GM19025 (cell line): Measurements from ENCODE around the gene ANKRD13D.

Source experiments
- ATAC-seq: cut with Tn5 transposase; IDR thresholded peaks from one replicate; pipeline ENCODE4 v1.9.1; 2021; ENCODE audit warnings: mild to moderate bottlenecking, low read depth, moderate library complexity; ENCODE audit not compliant: unreplicated experiment

ANKRD13D gene

DNA sequence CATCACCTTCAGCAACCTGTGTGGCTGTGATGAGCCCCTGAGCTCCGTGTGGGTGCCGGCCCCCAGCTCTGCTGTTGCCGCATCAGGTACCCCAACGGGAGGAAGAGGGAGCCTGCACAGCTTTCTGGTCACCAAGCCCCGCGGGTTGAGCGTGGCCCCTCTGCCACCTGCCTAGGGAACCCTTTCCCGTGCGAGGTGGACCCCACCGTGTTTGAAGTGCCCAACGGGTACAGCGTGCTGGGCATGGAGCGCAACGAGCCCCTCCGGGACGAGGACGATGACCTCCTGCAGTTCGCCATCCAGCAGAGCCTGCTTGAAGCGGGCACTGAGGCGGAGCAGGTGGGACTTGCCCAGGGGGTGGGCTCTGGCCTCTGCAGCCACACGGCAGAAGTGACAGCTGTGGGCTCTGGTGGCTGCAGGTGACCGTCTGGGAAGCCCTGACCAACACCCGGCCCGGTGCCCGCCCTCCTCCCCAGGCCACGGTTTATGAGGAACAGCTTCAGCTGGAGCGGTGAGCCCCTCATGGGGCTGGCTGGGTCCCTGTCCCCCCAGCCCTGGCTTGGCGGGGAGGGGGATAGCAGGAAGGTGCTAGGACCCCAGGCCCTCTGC lies 12.3 kb downstream of the ANKRD13D start:
- no peak for ATAC-seq

DNA sequence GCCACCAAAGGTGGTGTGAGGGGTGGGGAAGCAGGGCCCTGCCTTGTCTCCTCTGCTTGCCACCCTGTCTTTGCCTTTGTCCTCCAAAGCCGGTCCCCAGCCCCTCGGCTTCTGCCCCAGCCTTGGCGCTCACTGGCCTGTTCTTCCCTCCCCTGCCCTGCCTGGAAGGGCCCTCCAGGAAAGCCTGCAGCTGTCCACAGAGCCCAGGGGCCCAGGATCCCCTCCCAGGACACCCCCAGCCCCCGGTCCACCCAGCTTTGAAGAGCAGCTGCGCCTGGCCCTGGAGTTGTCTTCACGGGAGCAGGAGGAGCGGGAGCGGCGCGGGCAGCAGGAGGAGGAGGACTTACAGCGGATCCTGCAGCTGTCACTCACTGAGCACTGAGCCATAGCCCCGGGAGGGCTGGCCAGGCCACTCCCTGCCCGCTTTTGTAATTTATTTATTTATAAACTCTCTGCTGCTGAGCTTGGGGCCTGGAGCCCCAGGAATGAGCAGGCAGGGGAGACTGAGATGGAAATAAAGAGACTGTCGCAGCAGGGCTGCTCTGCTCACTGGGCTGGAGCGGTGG lies 12.9 kb downstream of the ANKRD13D start:
- ATAC-seq = no peak

DNA sequence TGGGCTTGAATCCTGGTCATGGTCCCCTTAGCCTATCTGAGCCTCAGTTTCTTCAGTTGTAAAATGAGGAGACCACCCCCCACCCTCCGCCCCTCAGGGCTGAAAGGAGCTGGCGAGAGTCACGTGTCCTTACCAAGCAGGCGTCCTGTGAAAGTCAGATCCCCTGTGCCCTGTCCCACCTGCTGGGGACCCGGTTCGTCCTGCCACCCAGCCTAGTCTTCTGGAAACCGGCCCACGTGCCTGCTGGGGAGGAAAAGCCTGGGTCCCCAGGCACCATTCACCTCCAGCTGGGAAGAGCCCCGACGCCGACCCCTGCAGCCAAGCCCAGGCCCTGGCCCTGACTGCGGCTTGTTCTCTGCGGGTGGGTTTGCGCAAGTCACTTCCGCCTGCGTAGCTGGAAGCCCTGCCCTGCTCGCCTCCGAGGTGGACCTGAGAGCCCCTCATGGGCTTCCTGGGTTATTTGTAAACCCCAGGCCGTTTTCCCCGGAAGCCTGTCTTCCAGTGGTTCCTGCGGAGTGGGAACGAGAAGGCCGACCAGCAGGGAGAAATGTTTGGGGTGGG lies 13.5 kb downstream of the ANKRD13D start:
- ATAC-seq = no peak

DNA sequence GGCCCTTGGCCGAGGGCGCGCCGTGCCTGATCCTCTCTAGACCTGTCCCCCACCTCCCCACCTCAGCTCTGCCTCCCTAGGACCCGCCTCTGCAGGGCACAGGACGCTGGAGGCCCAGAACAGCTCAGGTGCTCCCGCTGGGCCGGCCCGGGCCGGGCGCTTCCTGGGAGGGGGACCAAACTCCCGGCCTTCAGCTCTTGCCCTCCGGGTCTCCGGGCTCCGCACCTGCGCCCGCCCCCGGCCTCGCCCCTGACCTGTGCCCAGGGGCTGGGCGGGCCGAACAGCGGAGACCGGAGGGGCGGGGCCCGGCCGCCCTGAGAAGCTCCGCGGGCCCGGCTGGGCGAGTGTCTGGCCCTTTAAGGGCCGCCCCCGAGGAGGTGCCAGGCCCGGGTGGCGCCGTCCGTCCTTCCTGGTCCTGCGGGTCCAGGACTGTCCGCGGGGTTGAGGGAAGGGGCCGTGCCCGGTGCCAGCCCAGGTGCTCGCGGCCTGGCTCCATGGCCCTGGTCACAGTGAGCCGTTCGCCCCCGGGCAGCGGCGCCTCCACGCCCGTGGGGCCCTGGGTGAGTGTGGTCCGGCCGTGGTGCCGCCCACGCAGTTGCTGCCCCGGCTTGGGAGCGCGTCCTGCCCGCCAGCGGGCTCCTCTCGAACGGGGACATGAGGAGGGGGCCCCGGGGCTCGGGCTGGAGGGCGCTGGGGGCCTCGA lies 14.2 kb downstream of the ANKRD13D start, which contains the start of gene SSH3:
Gene SSH3, plus strand, starts transcription at position 399 of the 703 bp plus-strand sequence. Its CDS starts 96 bp downstream, at position 495.
- no peak for ATAC-seq

DNA sequence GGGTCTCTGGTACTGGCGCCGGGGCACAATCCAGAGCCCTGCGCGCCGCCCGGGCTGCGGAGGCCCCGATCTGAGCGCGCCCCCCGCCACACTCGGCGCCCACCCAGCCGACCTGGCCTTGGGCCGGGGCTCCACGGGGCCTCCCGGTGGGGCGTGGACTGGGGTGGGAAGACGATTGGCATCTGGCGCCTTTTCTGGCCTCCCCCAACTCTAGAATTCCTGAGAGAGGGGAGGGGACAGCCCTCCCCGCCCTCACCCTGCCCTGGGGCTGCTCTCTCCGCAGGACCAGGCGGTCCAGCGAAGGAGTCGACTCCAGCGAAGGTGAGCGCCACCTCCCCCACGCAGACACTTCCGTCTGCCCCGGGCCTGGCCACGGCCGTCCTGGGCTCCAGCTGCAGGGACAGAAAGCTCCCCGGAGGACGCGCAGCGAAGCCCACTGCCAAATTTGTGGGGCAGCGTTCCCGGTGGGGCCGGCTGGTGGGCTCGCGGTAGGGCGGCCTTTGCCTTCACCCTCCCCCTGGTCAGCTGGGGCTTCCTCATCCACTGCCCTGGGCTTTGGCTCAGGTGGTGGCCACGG lies 14.8 kb downstream of the ANKRD13D start:
- ATAC-seq = no peak

DNA sequence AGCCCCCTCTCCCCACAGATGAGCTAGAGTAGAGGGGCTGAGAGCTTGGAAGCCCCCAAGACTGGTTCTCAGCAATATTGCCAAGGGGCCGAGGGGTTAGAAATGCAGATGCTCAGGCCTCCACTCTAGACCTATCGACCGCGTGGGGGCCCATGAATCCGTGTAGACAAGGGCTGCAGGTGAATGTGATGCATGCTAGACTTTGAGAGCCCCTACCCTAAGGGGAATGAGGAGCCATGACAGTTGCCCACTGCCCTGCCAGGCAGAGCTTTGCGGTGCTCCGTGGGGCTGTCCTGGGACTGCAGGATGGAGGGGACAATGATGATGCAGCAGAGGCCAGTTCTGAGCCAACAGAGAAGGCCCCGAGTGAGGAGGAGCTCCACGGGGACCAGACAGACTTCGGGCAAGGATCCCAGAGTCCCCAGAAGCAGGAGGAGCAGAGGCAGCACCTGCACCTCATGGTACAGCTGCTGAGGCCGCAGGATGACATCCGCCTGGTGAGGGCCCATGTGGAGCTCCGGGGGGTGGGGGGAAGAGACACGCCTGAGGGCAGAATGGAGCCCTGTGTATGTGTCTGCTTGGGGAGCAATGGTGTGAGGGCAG lies 15.5 kb downstream of the ANKRD13D start:
- ATAC-seq = no peak

DNA sequence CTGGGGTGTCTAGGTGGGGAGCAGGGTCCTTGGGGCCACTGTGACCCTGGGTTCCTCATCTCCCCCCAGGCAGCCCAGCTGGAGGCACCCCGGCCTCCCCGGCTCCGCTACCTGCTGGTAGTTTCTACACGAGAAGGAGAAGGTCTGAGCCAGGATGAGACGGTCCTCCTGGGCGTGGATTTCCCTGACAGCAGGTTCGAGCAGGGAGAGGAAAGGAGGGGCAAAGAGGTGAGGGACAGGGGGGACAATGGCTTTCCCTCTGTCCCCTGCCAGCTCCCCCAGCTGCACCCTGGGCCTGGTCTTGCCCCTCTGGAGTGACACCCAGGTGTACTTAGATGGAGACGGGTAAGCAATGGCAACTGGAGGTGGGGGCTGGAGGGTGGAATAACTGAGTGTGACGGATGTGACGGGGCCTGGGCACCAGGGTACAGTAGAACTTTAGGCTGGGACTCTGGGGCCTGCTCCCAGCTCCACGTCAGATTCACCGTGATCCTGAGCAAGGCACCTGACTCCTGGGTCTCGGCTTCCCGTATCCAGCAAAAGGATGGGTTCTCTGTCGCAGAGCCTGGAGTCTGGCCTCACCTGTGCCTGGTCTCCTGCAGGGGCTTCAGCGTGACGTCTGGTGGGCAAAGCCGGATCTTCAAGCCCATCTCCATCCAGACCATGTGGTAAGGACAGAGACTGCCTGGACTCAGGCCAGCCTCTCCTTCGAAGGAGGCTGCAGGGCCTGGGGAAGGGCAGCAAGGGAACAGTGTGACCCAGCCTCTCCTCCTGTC lies 17.9 kb downstream of the ANKRD13D start:
- ATAC-seq = no peak

DNA sequence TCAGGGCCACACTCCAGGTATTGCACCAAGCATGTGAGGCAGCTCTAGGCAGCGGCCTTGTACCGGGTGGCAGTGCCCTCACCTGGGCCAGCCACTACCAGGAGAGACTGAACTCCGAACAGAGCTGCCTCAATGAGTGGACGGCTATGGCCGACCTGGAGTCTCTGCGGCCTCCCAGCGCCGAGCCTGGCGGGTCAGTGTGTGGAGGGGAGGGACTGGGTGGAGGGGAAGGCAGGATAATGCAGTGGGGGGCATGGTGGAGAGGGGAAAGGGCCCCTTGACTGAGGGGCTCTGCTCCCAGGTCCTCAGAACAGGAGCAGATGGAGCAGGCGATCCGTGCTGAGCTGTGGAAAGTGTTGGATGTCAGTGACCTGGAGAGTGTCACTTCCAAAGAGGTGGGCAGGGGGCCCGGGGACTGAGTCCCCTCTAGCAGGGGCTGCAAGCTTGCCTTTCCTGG lies 18.5 kb downstream of the ANKRD13D start:
- no peak for ATAC-seq

DNA sequence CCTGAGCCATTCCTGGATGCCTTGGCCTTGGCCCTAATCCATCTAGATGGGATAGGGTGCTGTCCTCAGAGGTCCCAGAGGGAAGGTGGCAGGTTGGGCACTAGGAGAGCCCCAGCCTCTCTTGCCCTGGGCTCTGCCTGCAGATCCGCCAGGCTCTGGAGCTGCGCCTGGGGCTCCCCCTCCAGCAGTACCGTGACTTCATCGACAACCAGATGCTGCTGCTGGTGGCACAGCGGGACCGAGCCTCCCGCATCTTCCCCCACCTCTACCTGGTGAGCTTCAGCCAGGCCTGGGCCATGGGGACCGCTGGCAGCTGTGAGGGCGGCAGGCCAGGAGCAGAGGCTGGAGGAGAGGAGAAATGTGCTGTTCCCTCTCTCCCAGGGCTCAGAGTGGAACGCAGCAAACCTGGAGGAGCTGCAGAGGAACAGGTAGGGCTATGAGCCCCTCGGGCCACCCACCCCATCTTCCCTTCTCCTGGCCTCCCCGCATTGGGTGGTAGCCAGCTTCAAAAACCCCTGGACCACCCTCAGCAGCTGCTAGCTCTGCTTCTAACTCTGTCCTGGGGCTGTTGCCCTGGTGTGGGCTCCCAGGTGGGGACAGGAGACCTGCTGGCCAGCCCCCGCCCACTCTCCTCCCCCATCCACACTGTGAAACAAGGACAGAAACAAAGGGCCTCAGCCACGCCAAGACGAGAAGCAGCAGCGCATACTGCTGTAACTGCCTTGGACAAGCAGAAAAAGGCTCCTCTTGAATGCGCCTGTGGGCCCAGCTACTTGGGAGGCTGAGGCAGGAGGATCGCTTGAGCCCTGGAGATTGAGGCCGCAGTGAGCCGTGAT lies 19.1 kb downstream of the ANKRD13D start:
- no peak for ATAC-seq

DNA sequence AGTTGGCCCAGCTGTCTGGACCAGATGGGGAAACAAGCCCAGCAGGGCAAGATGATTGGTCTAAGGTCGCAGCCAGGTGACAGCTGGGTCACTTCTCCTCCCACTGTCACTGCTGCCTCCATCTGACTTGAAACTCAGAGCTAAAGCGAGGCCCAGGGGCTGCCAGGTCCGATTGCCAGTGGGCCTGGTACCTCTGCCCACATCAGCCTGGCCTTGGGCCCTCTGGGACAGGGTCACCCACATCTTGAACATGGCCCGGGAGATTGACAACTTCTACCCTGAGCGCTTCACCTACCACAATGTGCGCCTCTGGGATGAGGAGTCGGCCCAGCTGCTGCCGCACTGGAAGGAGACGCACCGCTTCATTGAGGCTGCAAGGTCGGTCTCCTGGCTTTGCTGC lies 20.1 kb downstream of the ANKRD13D start:
- ATAC-seq = no peak

DNA sequence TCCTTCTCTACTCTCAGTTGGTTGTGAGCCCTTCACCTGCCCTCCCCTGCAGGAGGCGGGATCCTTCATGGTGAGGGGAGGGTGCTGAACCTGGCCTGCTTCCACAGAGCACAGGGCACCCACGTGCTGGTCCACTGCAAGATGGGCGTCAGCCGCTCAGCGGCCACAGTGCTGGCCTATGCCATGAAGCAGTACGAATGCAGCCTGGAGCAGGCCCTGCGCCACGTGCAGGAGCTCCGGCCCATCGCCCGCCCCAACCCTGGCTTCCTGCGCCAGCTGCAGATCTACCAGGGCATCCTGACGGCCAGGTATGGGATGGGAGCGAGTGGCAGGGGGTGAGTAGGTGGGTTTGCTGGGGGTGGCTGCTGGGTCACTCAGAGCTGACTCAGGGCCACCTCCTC lies 20.6 kb downstream of the ANKRD13D start:
- no peak for ATAC-seq

DNA sequence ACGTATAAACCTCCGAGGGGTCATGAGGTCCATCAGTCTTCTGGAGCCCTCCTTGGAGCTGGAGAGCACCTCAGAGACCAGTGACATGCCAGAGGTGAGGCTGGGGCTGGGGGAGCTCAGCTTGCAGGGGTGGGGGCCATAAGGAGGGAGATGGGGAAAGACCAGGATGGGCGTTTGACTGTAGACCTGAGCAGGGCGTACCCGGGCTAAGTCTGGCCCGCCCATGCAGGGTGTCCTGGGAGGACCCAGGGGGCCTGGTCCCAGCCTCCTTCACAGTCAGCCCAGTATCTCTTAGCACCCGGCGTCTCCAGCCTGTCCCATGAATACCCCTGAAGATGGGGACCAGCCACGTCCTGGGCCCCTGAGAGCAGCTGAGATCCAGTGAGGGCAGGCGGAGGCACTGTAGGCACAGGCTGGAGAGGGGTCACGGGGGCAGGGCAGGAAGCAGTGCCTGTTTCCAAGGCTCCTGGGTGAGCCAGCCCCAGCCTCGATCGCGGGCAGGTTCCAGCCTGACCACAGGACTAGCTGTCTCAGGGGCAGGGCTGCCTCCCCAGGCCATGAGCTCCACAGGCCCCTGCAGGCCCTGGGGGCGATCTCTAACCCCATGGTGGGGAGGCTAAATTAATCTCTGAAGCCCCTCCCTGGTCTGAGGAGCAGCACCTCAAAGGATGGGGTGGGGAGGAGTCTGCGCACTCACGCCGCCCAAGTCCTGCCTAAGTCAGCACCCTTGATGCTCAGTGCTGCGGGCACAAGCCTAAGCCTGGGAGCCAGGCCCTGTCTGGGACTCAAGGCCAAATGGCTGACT lies 21.3 kb downstream of the ANKRD13D start:
- ATAC-seq = no peak

DNA sequence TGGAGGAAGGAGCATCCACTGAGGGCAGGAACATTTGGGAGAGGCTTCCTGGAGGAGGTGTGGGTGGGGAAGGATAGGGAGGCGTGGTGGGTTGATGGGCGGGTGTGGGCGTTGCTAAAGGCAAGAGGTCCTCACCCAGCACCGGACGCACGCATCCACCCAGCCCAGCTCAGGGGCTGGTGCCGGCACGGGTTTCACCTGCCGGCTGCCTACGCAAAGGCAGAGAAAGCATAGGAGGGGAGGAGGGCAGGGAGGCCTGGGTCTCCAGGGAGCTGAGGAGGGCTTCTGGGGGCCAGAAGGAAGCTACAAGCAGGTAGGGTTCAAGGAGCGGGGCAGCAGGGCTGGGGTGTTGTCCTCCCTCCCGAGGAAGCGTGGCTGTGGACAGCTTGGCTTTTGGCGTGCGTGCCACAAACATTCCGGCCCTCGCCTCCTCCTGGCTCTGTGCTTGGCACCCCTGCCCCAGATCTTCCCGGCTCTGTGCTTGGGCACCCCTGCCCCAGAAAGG lies 22.0 kb downstream of the ANKRD13D start:
- ATAC-seq = no peak

DNA sequence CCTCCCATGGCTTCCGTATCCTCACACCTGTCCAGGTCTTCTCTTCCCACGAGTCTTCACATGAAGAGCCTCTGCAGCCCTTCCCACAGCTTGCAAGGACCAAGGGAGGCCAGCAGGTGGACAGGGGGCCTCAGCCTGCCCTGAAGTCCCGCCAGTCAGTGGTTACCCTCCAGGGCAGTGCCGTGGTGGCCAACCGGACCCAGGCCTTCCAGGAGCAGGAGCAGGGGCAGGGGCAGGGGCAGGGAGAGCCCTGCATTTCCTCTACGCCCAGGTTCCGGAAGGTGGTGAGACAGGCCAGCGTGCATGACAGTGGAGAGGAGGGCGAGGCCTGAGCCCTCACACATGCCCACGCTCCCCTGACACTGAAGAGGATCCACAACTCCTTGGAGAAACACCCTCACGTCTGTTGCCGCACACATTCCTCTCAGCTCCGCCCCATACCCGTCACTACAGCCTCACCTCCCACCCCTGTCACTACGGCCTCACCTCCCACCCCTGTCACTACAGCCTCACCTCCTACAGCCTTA lies 22.5 kb downstream of the ANKRD13D start:
- ATAC-seq = no peak

DNA sequence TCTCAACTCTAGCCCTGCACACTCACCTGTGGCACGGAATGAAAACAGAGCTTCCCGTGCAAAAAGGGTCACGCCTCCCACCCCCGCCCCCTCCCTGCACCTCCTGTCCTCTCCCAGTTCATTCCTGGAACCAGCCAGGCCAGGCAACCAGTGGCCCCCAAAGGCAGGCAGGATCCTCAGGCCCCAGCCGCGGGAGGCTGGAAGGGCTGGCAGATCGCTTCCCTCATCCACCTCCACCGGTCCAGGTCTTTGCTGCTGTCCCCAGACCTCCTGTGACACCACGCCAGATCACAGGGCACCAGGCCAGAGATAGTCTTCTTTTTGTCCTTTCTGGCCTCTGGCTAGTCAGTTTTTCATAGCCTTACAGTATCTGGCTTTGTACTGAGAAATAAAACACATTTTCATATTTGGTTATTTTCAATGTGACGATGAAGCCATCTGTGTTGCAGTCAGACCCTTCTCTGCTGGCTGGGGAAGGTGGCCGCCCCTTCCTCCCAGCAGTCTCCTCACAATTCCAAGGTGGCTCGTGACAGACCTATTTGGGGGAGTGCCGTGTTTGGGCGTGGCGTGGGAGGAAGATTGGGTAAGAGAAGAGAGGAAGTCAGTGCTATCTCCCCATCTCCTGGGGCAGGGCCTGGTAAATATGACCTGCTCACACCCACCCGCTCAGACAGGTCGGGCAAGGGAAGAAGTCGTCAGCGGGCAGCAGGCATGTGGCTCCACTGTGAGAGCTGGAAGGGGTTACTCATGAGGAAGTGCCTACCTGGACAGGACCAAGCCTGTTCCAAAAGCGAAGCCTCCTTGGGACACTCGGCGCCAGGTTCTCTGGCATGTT lies 23.3 kb downstream of the ANKRD13D start:
- no peak for ATAC-seq

DNA sequence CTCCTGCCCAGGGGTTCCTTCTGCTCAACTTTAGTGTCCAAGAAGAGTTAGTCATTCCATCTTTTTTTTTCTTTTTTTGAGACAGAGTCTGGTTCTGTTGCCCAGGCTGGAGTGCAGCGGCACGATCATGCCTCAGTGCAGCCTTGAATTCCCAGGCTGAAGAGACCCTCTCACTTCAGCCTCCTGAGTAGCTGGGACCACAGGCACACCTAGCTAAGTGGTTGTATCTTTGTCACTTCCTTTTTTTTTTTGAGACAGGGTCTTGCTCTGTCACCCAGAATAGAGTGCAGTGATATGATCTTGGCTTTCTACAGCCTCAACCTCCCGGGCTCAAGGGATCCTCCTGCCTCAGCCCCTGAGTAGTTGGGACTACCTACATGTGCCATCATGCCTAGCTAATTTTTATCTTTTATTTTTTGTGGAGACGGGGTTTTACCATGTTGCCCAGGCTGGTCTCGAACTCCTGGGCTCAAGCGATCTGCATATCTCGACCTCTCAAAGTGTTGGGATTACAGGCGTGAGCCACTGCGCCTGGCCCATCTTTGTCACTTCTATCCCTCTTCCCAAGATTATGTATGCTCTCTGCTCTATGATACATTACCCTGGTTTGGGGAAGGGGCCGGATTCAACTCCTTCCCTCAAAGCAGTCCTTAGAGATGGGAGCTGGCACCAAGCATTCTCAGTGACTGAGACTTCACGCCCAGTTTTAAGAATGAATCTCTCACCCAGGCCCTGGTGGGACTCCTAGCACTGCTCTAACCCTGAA lies 24.2 kb downstream of the ANKRD13D start:
- ATAC-seq = no peak
